Measurements from ENCODE around the gene PARL. TPM values are rescaled to one million over a fixed set of nuclear protein-coding genes. Genes with fewer than 3 reads are reported as not detected.

Gene PARL
- total and polyA plus RNA-seq, 2 donors (not counting 3 experiments of a cell fraction or from before 2014, with no cell fraction given) = 38.8 to 48.1 TPM

DNA sequence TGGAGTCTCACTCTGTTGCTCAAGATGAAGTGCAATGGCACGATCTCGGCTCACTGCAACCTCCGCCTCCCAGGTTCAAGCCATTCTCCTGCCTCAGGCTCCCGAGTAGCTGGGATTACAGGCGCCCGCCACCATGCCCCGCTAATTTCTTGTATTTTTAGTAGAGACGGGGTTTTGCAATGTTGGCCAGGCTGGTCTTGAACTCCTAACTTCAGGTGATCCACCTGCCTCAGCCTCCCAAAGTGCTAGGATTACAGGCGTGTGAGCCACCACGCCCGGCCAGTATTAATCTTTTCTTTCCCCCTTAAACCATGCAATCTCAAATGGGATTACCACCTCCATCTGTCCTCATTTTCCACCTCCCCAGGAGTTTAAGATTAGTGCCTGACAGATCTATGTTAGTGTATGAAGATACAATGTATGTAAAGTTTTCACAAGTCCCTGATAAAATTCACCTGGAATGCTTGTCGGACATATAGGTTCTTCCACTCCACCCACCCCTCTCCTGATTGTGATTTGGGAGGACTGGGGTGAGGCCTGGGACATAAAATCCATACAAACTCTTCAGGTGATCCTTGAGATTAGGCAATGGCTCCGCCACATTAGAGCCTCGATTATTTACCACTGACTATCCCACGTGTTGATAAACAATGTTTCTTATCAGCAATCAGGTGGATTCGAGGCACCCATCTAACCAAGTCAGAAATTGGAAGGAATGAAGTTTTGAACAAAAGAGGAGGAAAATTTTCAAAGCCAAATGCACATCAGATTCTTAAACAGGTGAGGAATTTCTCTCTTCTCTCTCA is 1.2 kb downstream of the PARL start:
- Histone ChIP-seq H2AFZ (ENCODE audit: low read depth, low read length) (no peak overlapping the region), H3K9me1 (replicated peaks; ENCODE audit: control insufficient read depth, extremely low read depth, insufficient read depth, low read length) (no peaks in the 10 kb centered on the region), H3K4me2 (ENCODE audit: insufficient read depth, low read length) (peak overlapping the region; percentile 92), H3K79me2 (ENCODE audit: control insufficient read depth, insufficient read depth, low read length) (peaks cover 43% of the 10 kb centered on the region), H3K9ac (replicated peaks; ENCODE audit: extremely low read depth, insufficient read depth, low read length) (peak overlapping the region; percentile 56), H3K4me1 (ENCODE audit: control insufficient read depth, extremely low read depth, insufficient read depth, low read length) (peaks cover 11% of the 10 kb centered on the region), H3K4me3 (replicated peaks in 1 of 3; ENCODE audit: insufficient read depth in 1 of 3, low read depth in 1 of 3, low read length in 3 of 3) (peak overlapping the region; percentile 47 to 93 (median 85)), H3K27me3 (ENCODE audit: control insufficient read depth in 2 of 2, insufficient read depth in 2 of 2, low read length in 2 of 2) (no peaks in the 10 kb centered on the region), H3K36me3 (ENCODE audit: control insufficient read depth in 2 of 2, extremely low read depth in 1 of 2, insufficient read depth in 2 of 2, low read length in 2 of 2) (no peaks in the 10 kb centered on the region), H3K9me3 (replicated peaks; ENCODE audit: control insufficient read depth, insufficient read depth, low read length) (no peaks in the 10 kb centered on the region), H4K20me1 (replicated peaks; ENCODE audit: control insufficient read depth, extremely low read depth, insufficient read depth, low read length) (no peaks in the 10 kb centered on the region), H3K27ac (ENCODE audit: insufficient read depth, low read depth, low read length) (no peak overlapping the region)
- POLR2A ChIA-PET = interaction anchor here (0.6 kb wide), 1 partner anchor 15 kb away, joined by 4 read pairs; no protein-coding TSS in a partner anchor
- DNase-seq (ENCODE audit: low read depth, low spot score) = peak; percentile 5
- TF ChIP-seq MYC (IDR thresholded peaks at IDR 0.05; ENCODE audit: low read depth, low read length) (no peak), FOS (IDR thresholded peaks at IDR 0.05; ENCODE audit: borderline replicate concordance, insufficient read depth, low read length) (no peak), POLR2A (IDR thresholded peaks at IDR 0.05; ENCODE audit: low read depth, low read length) (no peak), JUN (IDR thresholded peaks at IDR 0.05; ENCODE audit: borderline replicate concordance, insufficient read depth, insufficient read length, low read depth) (no peak), GATA2 (IDR thresholded peaks at IDR 0.05; ENCODE audit: insufficient read depth, insufficient read length, low read depth, low read length) (no peak), POLR2AphosphoS5 (IDR thresholded peaks at IDR 0.05; ENCODE audit: insufficient read depth, low read depth, low read length) (no peak), EZH2 (IDR thresholded peaks at IDR 0.05; ENCODE audit: borderline replicate concordance, low read depth, low read length, severe bottlenecking) (no peak)
- TF ChIP-seq, protein P1, sequence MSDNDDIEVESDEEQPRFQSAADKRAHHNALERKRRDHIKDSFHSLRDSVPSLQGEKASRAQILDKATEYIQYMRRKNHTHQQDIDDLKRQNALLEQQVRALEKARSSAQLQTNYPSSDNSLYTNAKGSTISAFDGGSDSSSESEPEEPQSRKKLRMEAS (IDR thresholded peaks at IDR 0.05; ENCODE audit: insufficient read depth, insufficient read length) = no peak
- TF ChIP-seq, protein P2, sequence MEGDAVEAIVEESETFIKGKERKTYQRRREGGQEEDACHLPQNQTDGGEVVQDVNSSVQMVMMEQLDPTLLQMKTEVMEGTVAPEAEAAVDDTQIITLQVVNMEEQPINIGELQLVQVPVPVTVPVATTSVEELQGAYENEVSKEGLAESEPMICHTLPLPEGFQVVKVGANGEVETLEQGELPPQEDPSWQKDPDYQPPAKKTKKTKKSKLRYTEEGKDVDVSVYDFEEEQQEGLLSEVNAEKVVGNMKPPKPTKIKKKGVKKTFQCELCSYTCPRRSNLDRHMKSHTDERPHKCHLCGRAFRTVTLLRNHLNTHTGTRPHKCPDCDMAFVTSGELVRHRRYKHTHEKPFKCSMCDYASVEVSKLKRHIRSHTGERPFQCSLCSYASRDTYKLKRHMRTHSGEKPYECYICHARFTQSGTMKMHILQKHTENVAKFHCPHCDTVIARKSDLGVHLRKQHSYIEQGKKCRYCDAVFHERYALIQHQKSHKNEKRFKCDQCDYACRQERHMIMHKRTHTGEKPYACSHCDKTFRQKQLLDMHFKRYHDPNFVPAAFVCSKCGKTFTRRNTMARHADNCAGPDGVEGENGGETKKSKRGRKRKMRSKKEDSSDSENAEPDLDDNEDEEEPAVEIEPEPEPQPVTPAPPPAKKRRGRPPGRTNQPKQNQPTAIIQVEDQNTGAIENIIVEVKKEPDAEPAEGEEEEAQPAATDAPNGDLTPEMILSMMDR (IDR thresholded peaks at IDR 0.05; ENCODE audit: extremely low read depth in 1 of 2, insufficient read depth in 1 of 2, low read depth in 1 of 2, low read length in 2 of 2) = no peak
- intact Hi-C loops (cut with micrococcal nuclease) = loop anchor here (1.0 to 5.0 kb wide), 4 partner anchors 58 to 761 kb away; partner anchors contain the start of gene MAP6D1
- CTCF ChIA-PET = interaction anchor here (0.9 to 3.0 kb wide), 16 partner anchors 9 to 406 kb away, joined by 3 to 16 read pairs (median 4); partner anchors contain the start of genes ABCC5 and MAP6D1
- BruUV-seq (replicated peaks) = TSS peak; percentile 55
- dilution Hi-C loops (cut with MboI; ENCODE audit: extremely low pct_ligation_motif_present, low sequenced_read_pairs) = no loop called here
- peak; percentile 18 for FAIRE-seq

Measured in endothelial cell of umbilical vein (primary cell).